WTC11 (cell line): ENCODE data around the gene ACACA. TPM values are rescaled to one million over a fixed set of nuclear protein-coding genes. Genes with fewer than 3 reads are reported as not detected.
A peak's percentile ranks its signal among the peaks of the same experiment; 100 is the strongest.

ENCODE experiments used
- ELF4 ChIP-seq: sonication (generic); formaldehyde crosslinking; IDR thresholded peaks from 2 replicates; pipeline ENCODE4 v1.8.1; 2022; ENCODE audit warnings: low read depth, mild to moderate bottlenecking, moderate library complexity, missing genetic modification reagents
- EMX1 ChIP-seq: fragments of 250-450 bp; sonication (Bioruptor Pico); IDR thresholded peaks from 2 replicates; pipeline ENCODE4 v1.8.0; 2021; ENCODE audit warnings: mild to moderate bottlenecking
- ESRRA ChIP-seq: sonication (generic); formaldehyde crosslinking; IDR thresholded peaks from 2 replicates; pipeline ENCODE4 v1.8.1; 2022; ENCODE audit warnings: mild to moderate bottlenecking, missing genetic modification reagents, borderline replicate concordance
- ETV6 ChIP-seq: sonication (generic); formaldehyde crosslinking; IDR thresholded peaks from 2 replicates; pipeline ENCODE4 v1.8.1; 2022; ENCODE audit warnings: mild to moderate bottlenecking, missing genetic modification reagents
- GABPB1 ChIP-seq: sonication (generic); formaldehyde crosslinking; IDR thresholded peaks from 2 replicates; pipeline ENCODE4 v1.8.1; 2023; ENCODE audit warnings: mild to moderate bottlenecking, missing genetic modification reagents
- HMGA2 ChIP-seq: fragments of 250-450 bp; sonication (Bioruptor Pico); IDR thresholded peaks from 2 replicates; pipeline ENCODE4 v1.4.0; 2021; ENCODE audit warnings: mild to moderate bottlenecking, moderate library complexity
- MYBL2 ChIP-seq: sonication (generic); formaldehyde crosslinking; IDR thresholded peaks from 2 replicates; pipeline ENCODE4 v1.8.1; 2023; ENCODE audit warnings: mild to moderate bottlenecking, moderate library complexity, missing genetic modification reagents
- NFE2L1 ChIP-seq: sonication (generic); formaldehyde crosslinking; IDR thresholded peaks from 2 replicates; pipeline ENCODE4 v1.8.1; 2023; ENCODE audit warnings: missing genetic modification reagents
- NR3C1 ChIP-seq: sonication (generic); formaldehyde crosslinking; conservative IDR thresholded peaks from 2 replicates; pipeline ENCODE4 v1.8.1; 2023; ENCODE audit warnings: low read depth, mild to moderate bottlenecking, missing genetic modification reagents
- OVOL2 ChIP-seq: fragments of 250-450 bp; sonication (Bioruptor Pico); IDR thresholded peaks from 2 replicates; pipeline ENCODE4 v1.9.0; 2021; ENCODE audit warnings: mild to moderate bottlenecking, borderline replicate concordance
- RELA ChIP-seq: sonication (generic); formaldehyde crosslinking; IDR thresholded peaks from 2 replicates; pipeline ENCODE4 v1.8.1; 2022; ENCODE audit warnings: missing genetic modification reagents, mild to moderate bottlenecking, borderline replicate concordance
- RORB ChIP-seq: fragments of 250-450 bp; sonication (Bioruptor Pico); IDR thresholded peaks from 2 replicates; pipeline ENCODE4 v1.9.0; 2021; ENCODE audit warnings: mild to moderate bottlenecking
- SMAD3 ChIP-seq: sonication (generic); formaldehyde crosslinking; IDR thresholded peaks from 2 replicates; pipeline ENCODE4 v1.8.0; 2022; ENCODE audit warnings: missing genetic modification reagents, mild to moderate bottlenecking, borderline replicate concordance
- SOX15 ChIP-seq: fragments of 250-450 bp; sonication (Bioruptor Pico); IDR thresholded peaks from 2 replicates; pipeline ENCODE4 v1.9.0; 2021; ENCODE audit warnings: mild to moderate bottlenecking
- TCF7 ChIP-seq: sonication (generic); formaldehyde crosslinking; IDR thresholded peaks from 2 replicates; pipeline ENCODE4 v1.8.0; 2022; ENCODE audit warnings: mild to moderate bottlenecking, low read depth, missing genetic modification reagents, moderate library complexity
- ZBTB21 ChIP-seq: sonication (generic); formaldehyde crosslinking; IDR thresholded peaks from 2 replicates; pipeline ENCODE4 v1.8.1; 2023; ENCODE audit warnings: mild to moderate bottlenecking, missing genetic modification reagents, borderline replicate concordance
- ZNF219 ChIP-seq: sonication (generic); formaldehyde crosslinking; IDR thresholded peaks from 2 replicates; pipeline ENCODE4 v1.8.0; 2023; ENCODE audit warnings: missing genetic modification reagents, mild to moderate bottlenecking, borderline replicate concordance
- ZNF263 ChIP-seq: sonication (generic); formaldehyde crosslinking; IDR thresholded peaks from 2 replicates; pipeline ENCODE4 v1.8.1; 2022; ENCODE audit warnings: low read depth, mild to moderate bottlenecking, moderate library complexity, missing genetic modification reagents
- total RNA-seq: library from RNA; stranded (reverse); gene quantifications from 3 replicates; pipeline ENCODE4 v1.2.3, GENCODE V29; 2021
- TF ChIP-seq, protein P1 (sequence below): sonication (generic); formaldehyde crosslinking; IDR thresholded peaks from 2 replicates; pipeline ENCODE4 v1.8.0; 2023; ENCODE audit warnings: missing genetic modification reagents
- TF ChIP-seq, protein P2 (sequence below): sonication (generic); formaldehyde crosslinking; IDR thresholded peaks from 2 replicates; pipeline ENCODE4 v1.8.0; 2022; ENCODE audit warnings: mild to moderate bottlenecking, missing genetic modification reagents
- TF ChIP-seq, protein P3 (sequence below): sonication (generic); formaldehyde crosslinking; IDR thresholded peaks from 2 replicates; pipeline ENCODE4 v1.8.1; 2022; ENCODE audit warnings: mild to moderate bottlenecking, missing genetic modification reagents, moderate library complexity, borderline replicate concordance
- TF ChIP-seq, protein P4 (sequence below): sonication (generic); formaldehyde crosslinking; IDR thresholded peaks from 2 replicates; pipeline ENCODE4 v1.8.0; 2022; ENCODE audit warnings: missing genetic modification reagents
- TF ChIP-seq, protein P5 (sequence below): fragments of 250-450 bp; sonication (Bioruptor Pico); conservative IDR thresholded peaks from 2 replicates; pipeline ENCODE4 v1.9.0; 2021; ENCODE audit warnings: mild to moderate bottlenecking
- TF ChIP-seq, protein P6 (sequence below): sonication (generic); formaldehyde crosslinking; conservative IDR thresholded peaks from 2 replicates; pipeline ENCODE4 v1.8.1; 2023; ENCODE audit warnings: mild to moderate bottlenecking, low read depth, missing genetic modification reagents, moderate library complexity
- TF ChIP-seq, protein P7 (sequence below): sonication (generic); formaldehyde crosslinking; IDR thresholded peaks from 2 replicates; pipeline ENCODE4 v1.8.1; 2022; ENCODE audit warnings: mild to moderate bottlenecking, moderate library complexity, missing genetic modification reagents
- TF ChIP-seq, protein P8 (sequence below): sonication (generic); formaldehyde crosslinking; IDR thresholded peaks from 2 replicates; pipeline ENCODE4 v1.8.0; 2022; ENCODE audit warnings: mild to moderate bottlenecking, missing genetic modification reagents

Gene ACACA
- total RNA-seq, 1 experiment from 2014 or later = 167 TPM

DNA sequence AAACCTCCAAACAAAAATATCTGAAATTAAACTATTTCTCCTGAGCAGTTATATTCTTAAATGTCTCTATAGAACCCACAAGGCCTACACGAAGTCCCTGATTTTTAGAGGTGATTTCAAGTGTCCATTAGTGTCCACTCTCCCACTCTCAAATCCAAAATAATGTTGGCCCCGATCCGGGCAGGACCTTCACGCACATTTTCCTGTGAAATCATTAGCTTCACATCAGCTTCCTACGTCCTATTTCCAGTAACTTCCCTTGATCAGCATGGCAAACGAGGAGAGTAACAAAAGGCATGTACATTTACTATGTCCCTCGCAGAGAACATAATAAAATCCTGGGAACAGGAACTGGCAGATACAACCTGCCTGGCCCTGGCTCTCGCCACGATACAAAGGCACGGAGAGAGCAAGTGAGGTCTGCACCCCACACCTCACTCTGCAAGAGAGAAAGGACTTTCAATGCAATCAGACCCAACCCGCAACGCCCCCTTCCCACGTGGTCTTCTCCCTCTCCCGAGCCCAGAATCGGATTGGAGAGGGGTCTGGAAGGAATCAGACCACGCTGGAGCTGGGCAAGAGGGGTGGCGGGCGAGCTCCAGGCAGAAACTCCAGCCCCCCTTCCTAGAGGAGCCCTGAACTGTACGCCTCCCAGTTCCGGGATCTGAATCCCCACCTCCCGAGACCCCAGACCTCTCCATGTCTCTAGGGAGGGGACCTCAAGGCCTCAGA lies 48.4 kb downstream of the ACACA start (continued):
- TF ChIP-seq RORB (CRISPR knock-in tag) (no peak), SOX15 (no peak), RELA (CRISPR knock-in tag) (no peak), ZBTB21 (CRISPR knock-in tag) (no peak), ESRRA (CRISPR knock-in tag) (no peak), SMAD3 (CRISPR knock-in tag) (peak; percentile 19; the same call in 1 of the 2 replicates), ZNF263 (no peak), HMGA2 (no peak), GABPB1 (CRISPR knock-in tag) (no peak), ELF4 (CRISPR knock-in tag) (no peak), EMX1 (CRISPR knock-in tag) (no peak), OVOL2 (CRISPR knock-in tag) (no peak), ZNF219 (CRISPR knock-in tag) (no peak), NR3C1 (CRISPR knock-in tag) (no peak), MYBL2 (CRISPR knock-in tag) (no peak), NFE2L1 (no peak), TCF7 (CRISPR knock-in tag) (no peak), ETV6 (CRISPR knock-in tag) (no peak)
- TF ChIP-seq, protein P1, sequence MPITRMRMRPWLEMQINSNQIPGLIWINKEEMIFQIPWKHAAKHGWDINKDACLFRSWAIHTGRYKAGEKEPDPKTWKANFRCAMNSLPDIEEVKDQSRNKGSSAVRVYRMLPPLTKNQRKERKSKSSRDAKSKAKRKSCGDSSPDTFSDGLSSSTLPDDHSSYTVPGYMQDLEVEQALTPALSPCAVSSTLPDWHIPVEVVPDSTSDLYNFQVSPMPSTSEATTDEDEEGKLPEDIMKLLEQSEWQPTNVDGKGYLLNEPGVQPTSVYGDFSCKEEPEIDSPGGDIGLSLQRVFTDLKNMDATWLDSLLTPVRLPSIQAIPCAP (CRISPR knock-in tag) = no peak
- TF ChIP-seq, protein P2, sequence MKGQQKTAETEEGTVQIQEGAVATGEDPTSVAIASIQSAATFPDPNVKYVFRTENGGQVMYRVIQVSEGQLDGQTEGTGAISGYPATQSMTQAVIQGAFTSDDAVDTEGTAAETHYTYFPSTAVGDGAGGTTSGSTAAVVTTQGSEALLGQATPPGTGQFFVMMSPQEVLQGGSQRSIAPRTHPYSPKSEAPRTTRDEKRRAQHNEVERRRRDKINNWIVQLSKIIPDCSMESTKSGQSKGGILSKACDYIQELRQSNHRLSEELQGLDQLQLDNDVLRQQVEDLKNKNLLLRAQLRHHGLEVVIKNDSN = peak; percentile 89
- TF ChIP-seq, protein P3, sequence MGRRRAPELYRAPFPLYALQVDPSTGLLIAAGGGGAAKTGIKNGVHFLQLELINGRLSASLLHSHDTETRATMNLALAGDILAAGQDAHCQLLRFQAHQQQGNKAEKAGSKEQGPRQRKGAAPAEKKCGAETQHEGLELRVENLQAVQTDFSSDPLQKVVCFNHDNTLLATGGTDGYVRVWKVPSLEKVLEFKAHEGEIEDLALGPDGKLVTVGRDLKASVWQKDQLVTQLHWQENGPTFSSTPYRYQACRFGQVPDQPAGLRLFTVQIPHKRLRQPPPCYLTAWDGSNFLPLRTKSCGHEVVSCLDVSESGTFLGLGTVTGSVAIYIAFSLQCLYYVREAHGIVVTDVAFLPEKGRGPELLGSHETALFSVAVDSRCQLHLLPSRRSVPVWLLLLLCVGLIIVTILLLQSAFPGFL (CRISPR knock-in tag) = no peak
- TF ChIP-seq, protein P4, sequence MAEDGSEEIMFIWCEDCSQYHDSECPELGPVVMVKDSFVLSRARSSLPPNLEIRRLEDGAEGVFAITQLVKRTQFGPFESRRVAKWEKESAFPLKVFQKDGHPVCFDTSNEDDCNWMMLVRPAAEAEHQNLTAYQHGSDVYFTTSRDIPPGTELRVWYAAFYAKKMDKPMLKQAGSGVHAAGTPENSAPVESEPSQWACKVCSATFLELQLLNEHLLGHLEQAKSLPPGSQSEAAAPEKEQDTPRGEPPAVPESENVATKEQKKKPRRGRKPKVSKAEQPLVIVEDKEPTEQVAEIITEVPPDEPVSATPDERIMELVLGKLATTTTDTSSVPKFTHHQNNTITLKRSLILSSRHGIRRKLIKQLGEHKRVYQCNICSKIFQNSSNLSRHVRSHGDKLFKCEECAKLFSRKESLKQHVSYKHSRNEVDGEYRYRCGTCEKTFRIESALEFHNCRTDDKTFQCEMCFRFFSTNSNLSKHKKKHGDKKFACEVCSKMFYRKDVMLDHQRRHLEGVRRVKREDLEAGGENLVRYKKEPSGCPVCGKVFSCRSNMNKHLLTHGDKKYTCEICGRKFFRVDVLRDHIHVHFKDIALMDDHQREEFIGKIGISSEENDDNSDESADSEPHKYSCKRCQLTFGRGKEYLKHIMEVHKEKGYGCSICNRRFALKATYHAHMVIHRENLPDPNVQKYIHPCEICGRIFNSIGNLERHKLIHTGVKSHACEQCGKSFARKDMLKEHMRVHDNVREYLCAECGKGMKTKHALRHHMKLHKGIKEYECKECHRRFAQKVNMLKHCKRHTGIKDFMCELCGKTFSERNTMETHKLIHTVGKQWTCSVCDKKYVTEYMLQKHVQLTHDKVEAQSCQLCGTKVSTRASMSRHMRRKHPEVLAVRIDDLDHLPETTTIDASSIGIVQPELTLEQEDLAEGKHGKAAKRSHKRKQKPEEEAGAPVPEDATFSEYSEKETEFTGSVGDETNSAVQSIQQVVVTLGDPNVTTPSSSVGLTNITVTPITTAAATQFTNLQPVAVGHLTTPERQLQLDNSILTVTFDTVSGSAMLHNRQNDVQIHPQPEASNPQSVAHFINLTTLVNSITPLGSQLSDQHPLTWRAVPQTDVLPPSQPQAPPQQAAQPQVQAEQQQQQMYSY (CRISPR knock-in tag) = no peak
- TF ChIP-seq, protein P5, sequence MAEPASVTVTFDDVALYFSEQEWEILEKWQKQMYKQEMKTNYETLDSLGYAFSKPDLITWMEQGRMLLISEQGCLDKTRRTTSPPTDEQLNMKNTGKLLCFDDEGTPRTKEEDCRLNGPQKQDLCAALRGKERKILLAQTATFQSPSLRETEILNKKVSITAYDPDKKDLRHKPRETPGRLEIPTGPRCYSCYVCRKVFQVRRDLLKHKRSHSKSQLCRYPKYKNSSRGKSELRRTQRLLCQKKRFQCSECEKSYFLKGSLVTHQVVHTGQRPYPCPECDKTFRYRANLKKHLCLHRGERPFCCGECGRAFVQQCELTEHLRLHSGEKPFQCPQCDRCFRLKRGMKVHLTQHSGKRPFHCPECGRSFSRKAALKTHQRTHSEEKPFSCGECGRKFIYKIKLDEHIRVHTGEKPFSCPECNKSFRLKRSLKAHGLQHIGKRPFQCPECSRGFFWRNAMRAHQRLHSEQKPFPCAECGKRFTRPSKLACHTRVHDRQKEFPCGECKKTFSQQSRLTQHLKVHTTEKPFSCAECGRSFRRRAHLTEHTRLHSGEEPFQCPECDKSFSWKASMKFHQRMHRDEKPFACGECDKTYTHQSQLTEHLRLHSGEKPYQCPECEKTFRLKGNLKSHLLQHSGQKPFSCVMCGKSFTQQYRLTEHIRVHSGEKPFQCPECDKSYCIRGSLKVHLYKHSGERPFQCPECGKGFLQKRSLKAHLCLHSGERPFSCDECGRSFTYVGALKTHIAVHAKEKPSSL (CRISPR knock-in tag) = no peak
- TF ChIP-seq, protein P6, sequence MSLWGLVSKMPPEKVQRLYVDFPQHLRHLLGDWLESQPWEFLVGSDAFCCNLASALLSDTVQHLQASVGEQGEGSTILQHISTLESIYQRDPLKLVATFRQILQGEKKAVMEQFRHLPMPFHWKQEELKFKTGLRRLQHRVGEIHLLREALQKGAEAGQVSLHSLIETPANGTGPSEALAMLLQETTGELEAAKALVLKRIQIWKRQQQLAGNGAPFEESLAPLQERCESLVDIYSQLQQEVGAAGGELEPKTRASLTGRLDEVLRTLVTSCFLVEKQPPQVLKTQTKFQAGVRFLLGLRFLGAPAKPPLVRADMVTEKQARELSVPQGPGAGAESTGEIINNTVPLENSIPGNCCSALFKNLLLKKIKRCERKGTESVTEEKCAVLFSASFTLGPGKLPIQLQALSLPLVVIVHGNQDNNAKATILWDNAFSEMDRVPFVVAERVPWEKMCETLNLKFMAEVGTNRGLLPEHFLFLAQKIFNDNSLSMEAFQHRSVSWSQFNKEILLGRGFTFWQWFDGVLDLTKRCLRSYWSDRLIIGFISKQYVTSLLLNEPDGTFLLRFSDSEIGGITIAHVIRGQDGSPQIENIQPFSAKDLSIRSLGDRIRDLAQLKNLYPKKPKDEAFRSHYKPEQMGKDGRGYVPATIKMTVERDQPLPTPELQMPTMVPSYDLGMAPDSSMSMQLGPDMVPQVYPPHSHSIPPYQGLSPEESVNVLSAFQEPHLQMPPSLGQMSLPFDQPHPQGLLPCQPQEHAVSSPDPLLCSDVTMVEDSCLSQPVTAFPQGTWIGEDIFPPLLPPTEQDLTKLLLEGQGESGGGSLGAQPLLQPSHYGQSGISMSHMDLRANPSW (CRISPR knock-in tag) = no peak
- TF ChIP-seq, protein P7, sequence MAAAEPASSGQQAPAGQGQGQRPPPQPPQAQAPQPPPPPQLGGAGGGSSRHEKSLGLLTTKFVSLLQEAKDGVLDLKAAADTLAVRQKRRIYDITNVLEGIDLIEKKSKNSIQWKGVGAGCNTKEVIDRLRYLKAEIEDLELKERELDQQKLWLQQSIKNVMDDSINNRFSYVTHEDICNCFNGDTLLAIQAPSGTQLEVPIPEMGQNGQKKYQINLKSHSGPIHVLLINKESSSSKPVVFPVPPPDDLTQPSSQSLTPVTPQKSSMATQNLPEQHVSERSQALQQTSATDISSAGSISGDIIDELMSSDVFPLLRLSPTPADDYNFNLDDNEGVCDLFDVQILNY = no peak
- TF ChIP-seq, protein P8, sequence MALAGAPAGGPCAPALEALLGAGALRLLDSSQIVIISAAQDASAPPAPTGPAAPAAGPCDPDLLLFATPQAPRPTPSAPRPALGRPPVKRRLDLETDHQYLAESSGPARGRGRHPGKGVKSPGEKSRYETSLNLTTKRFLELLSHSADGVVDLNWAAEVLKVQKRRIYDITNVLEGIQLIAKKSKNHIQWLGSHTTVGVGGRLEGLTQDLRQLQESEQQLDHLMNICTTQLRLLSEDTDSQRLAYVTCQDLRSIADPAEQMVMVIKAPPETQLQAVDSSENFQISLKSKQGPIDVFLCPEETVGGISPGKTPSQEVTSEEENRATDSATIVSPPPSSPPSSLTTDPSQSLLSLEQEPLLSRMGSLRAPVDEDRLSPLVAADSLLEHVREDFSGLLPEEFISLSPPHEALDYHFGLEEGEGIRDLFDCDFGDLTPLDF (CRISPR knock-in tag) = no peak
